ENCODE data around the gene MBTD1. TPM values are rescaled to one million over a fixed set of nuclear protein-coding genes. Genes with fewer than 3 reads are reported as not detected.

Gene MBTD1
- total RNA-seq, 1 experiment from 2014 or later = 20.4 TPM

- POLR2A ChIA-PET (ENCODE audit: unreplicated experiment) = no interaction called here
- BruUV-seq (replicated peaks) = no TSS peak
- TF ChIP-seq EZH2 (IDR thresholded peaks at IDR 0.05; ENCODE audit: low read depth) (no peak), CTCF (conservative IDR thresholded peaks at IDR 0.05) (no peak)
Measured at GRCh38 chr17:51255673-51256072, 4.2 kb downstream of the MBTD1 start.

GRCh38 chr17:51251010-51251409 is 8.8 kb downstream of the MBTD1 start:
- no peak overlapping the region for H3K27ac ChIP-seq
- intact Hi-C loops (cut with micrococcal nuclease; ENCODE audit: unreplicated experiment) = no loop called here
- DNase-seq = no peak

More at GRCh38 chr17:51255673-51256072, 4.2 kb downstream of the MBTD1 start:
- intact Hi-C loops (cut with micrococcal nuclease; ENCODE audit: unreplicated experiment) = no loop called here
- Histone ChIP-seq H3K27me3 (ENCODE audit: insufficient read depth, low read depth) (no peaks in the 10 kb centered on the region), H3K27ac (no peak overlapping the region), H4K20me1 (ENCODE audit: insufficient read depth) (peaks cover 72% of the 10 kb centered on the region), H3K4me1 (replicated peaks; ENCODE audit: insufficient read depth) (peaks cover 23% of the 10 kb centered on the region), H2AFZ (no peak overlapping the region), H3K9me3 (ENCODE audit: insufficient read depth, low read depth) (no peaks in the 10 kb centered on the region), H3K36me3 (ENCODE audit: low read depth) (peaks cover 55% of the 10 kb centered on the region), H3K79me2 (ENCODE audit: low read depth) (peaks cover 91% of the 10 kb centered on the region), H3F3A (ENCODE audit: insufficient read depth, low read depth) (peaks cover 6% of the 10 kb centered on the region), H3K4me3 (no peak overlapping the region), H3K4me2 (no peak overlapping the region), H3K9me2 (ENCODE audit: insufficient read depth) (no peaks in the 10 kb centered on the region)
- CTCF ChIA-PET = no interaction called here
- no peak for DNase-seq

GRCh38 chr17:51250314-51250840 is 9.5 kb downstream of the MBTD1 start:
- Histone ChIP-seq H3K4me1 (replicated peaks; ENCODE audit: insufficient read depth) (peaks cover 5% of the 10 kb centered on the region), H2AFZ (no peak overlapping the region), H3K9me2 (ENCODE audit: insufficient read depth) (no peaks in the 10 kb centered on the region), H4K20me1 (ENCODE audit: insufficient read depth) (peaks cover 53% of the 10 kb centered on the region), H3K27me3 (ENCODE audit: insufficient read depth, low read depth) (no peaks in the 10 kb centered on the region), H3K36me3 (ENCODE audit: low read depth) (peaks cover 39% of the 10 kb centered on the region), H3K27ac (no peak overlapping the region), H3K79me2 (ENCODE audit: low read depth) (peaks cover 67% of the 10 kb centered on the region), H3K4me2 (no peak overlapping the region), H3K9me3 (ENCODE audit: insufficient read depth, low read depth) (no peaks in the 10 kb centered on the region), H3K4me3 (no peak overlapping the region), H3F3A (ENCODE audit: insufficient read depth, low read depth) (peaks cover 22% of the 10 kb centered on the region)
- intact Hi-C loops (cut with micrococcal nuclease; ENCODE audit: unreplicated experiment) = no loop called here
- DNase-seq = no peak
- CTCF ChIA-PET = no interaction called here
- POLR2A ChIA-PET (ENCODE audit: unreplicated experiment) = no interaction called here
- BruUV-seq (replicated peaks) = no TSS peak
- TF ChIP-seq EZH2 (IDR thresholded peaks at IDR 0.05; ENCODE audit: low read depth) = no peak
- no peak for TF ChIP-seq CTCF (conservative IDR thresholded peaks at IDR 0.05)

More at GRCh38 chr17:51251010-51251409, 8.8 kb downstream of the MBTD1 start:
- ChIA-PET POLR2A (ENCODE audit: unreplicated experiment) (no interaction called here), CTCF (no interaction called here)
- no peak overlapping the region for H2AFZ ChIP-seq
- peaks cover 57% of the 10 kb centered on the region for H4K20me1 ChIP-seq (ENCODE audit: insufficient read depth)
- no TSS peak for BruUV-seq (replicated peaks)
- H3K27me3 ChIP-seq (ENCODE audit: insufficient read depth, low read depth) = no peaks in the 10 kb centered on the region
- peaks cover 5% of the 10 kb centered on the region for H3K4me1 ChIP-seq (replicated peaks; ENCODE audit: insufficient read depth)
- TF ChIP-seq EZH2 (IDR thresholded peaks at IDR 0.05; ENCODE audit: low read depth) (no peak), CTCF (conservative IDR thresholded peaks at IDR 0.05) (no peak)
- peaks cover 22% of the 10 kb centered on the region for H3F3A ChIP-seq (ENCODE audit: insufficient read depth, low read depth)
- no peak overlapping the region for H3K4me3 ChIP-seq
- no peaks in the 10 kb centered on the region for H3K9me2 ChIP-seq (ENCODE audit: insufficient read depth)
- H3K36me3 ChIP-seq (ENCODE audit: low read depth) = peaks cover 43% of the 10 kb centered on the region
- no peak overlapping the region for H3K4me2 ChIP-seq
- H3K9me3 ChIP-seq (ENCODE audit: insufficient read depth, low read depth) = no peaks in the 10 kb centered on the region
- peaks cover 67% of the 10 kb centered on the region for H3K79me2 ChIP-seq (ENCODE audit: low read depth)
